B cell (primary cell): ENCODE data around the gene LIPM. TPM values are rescaled to one million over a fixed set of nuclear protein-coding genes. Genes with fewer than 3 reads are reported as not detected.

Experiments used
- ATAC-seq: fragments of 200-7000 bp; cut with Tn5 transposase; one replicate; pipeline ENCODE4 v1.10.0; 2021; ENCODE audit warnings: low read depth, mild to moderate bottlenecking, moderate number of reproducible peaks, moderate library complexity
- CTCF ChIA-PET: fragments of 350-600 bp; sonication (Branson Sonifier 250); formaldehyde crosslinking; loops from one replicate; lab custom pipeline; 2021; ENCODE audit warnings: antibody characterized with exemption, inconsistent platforms; lab: Charles Lee
- POLR2A ChIA-PET: fragments of 350-600 bp; sonication (Branson Sonifier 250); formaldehyde crosslinking; loops from one replicate; lab custom pipeline; 2021; ENCODE audit warnings: antibody characterized with exemption; lab: Charles Lee
- DNase-seq: peaks from one replicate; pipeline ENCODE4 v3.0.0; 2013
- H2AFZ ChIP-seq: 2 replicates; pipeline ENCODE4 v1.6.1; 2012; ENCODE audit warnings: mild to moderate bottlenecking, low read depth, low read length; ENCODE audit not compliant: insufficient read depth, poor library complexity, severe bottlenecking
- H3K27ac ChIP-seq, 2 donors: 1 replicate in 1 of 2; 2 replicates in 1 of 2; pipeline ENCODE4 v1.5.1; 2012 to 2013; ENCODE audit warnings: low read length in 2 of 2, mild to moderate bottlenecking in 2 of 2, moderate library complexity in 1 of 2
- H3K27me3 ChIP-seq, 4 experiments: fragments of 200-600 bp in 1 of 4; sonication (generic) in 1 of 4; replicated peaks in 1 of 4; 1 replicate in 2 of 4; 2 replicates in 2 of 4; pipeline versions ENCODE4 v1.6.1 to v1.7.0; 2013 to 2016; ENCODE audit warnings: low read length in 3 of 4, mild to moderate bottlenecking in 2 of 4, mixed read lengths in 1 of 4, moderate library complexity in 1 of 4; ENCODE audit not compliant: insufficient read depth in 4 of 4, control insufficient read depth in 3 of 4; ENCODE audit errors: control extremely low read depth in 1 of 4
- H3K36me3 ChIP-seq, 2 experiments: replicated peaks in 1 of 2; 1 replicate in 1 of 2; 2 replicates in 1 of 2; pipeline versions ENCODE4 v1.6.1 to v1.7.1; 2013; ENCODE audit warnings: low read length in 1 of 2; ENCODE audit not compliant: insufficient read depth in 2 of 2, control insufficient read depth in 1 of 2; ENCODE audit errors: control extremely low read depth in 1 of 2, extremely low read depth in 1 of 2
- H3K4me1 ChIP-seq, 2 donors: fragments of 200-600 bp in 1 of 2; sonication (generic) in 1 of 2; 1 replicate in 1 of 2; 2 replicates in 1 of 2; pipeline versions ENCODE4 v1.5.1 to v1.6.1; 2013 to 2017; ENCODE audit warnings: low read length in 2 of 2; ENCODE audit not compliant: control insufficient read depth in 2 of 2, insufficient read depth in 2 of 2
- H3K4me2 ChIP-seq: replicated peaks from 2 replicates; pipeline ENCODE3; 2012; ENCODE audit warnings: mild to moderate bottlenecking, low read depth, low read length; ENCODE audit not compliant: poor library complexity, severe bottlenecking
- H3K4me3 ChIP-seq, 5 experiments: fragments of 200-600 bp in 1 of 5; sonication (generic) in 1 of 5; 1 replicate in 3 of 5; 2 replicates in 2 of 5; pipeline versions ENCODE4 v1.5.1 to v1.7.0; 2011 to 2016; ENCODE audit warnings: low read length in 4 of 5, mild to moderate bottlenecking in 4 of 5, low read depth in 2 of 5, control low read depth in 1 of 5, moderate library complexity in 1 of 5; ENCODE audit not compliant: insufficient read depth in 1 of 5; ENCODE audit errors: control extremely low read depth in 1 of 5, extremely low read depth in 1 of 5
- H3K79me2 ChIP-seq: fragments of 200-600 bp; sonication (generic); one replicate; pipeline ENCODE4 v1.6.0; 2016; ENCODE audit warnings: low read length; ENCODE audit not compliant: control insufficient read depth, insufficient read depth
- H3K9ac ChIP-seq: fragments of 200-600 bp; sonication (generic); 2 replicates; pipeline ENCODE4 v1.6.1; 2017; ENCODE audit warnings: mild to moderate bottlenecking, low read length, moderate library complexity
- H3K9me3 ChIP-seq, 3 donors: one replicate each; pipeline versions ENCODE4 v1.6.1 to v1.7.1; 2013; ENCODE audit warnings: low read length in 2 of 3; ENCODE audit not compliant: control insufficient read depth in 2 of 3, insufficient read depth in 1 of 3; ENCODE audit errors: control extremely low read depth in 1 of 3
- H4K20me1 ChIP-seq: 2 replicates; pipeline ENCODE4 v1.6.0; 2012; ENCODE audit warnings: mild to moderate bottlenecking, low read length; ENCODE audit not compliant: insufficient read depth, control insufficient read depth, poor library complexity, severe bottlenecking
- H3K27ac Mint-ChIP-seq: one replicate; pipeline ENCODE4 v1.8.0; 2021; ENCODE audit warnings: mixed read lengths
- H3K27me3 Mint-ChIP-seq: one replicate; pipeline ENCODE4 v1.8.0; 2021; ENCODE audit warnings: mixed read lengths
- H3K4me1 Mint-ChIP-seq: one replicate; pipeline ENCODE4 v1.8.0; 2021; ENCODE audit warnings: mixed read lengths
- H3K4me3 Mint-ChIP-seq: one replicate; pipeline ENCODE4 v1.8.0; 2021; ENCODE audit warnings: mixed read lengths
- H3K9me3 Mint-ChIP-seq: one replicate; pipeline ENCODE4 v1.8.0; 2022; ENCODE audit warnings: mixed read lengths; ENCODE audit not compliant: insufficient read depth
- EZH2 ChIP-seq: IDR thresholded peaks from 2 replicates; pipeline ENCODE4 v1.6.1; 2012; ENCODE audit warnings: borderline replicate concordance, low read depth, mild to moderate bottlenecking, moderate library complexity, low read length; ENCODE audit not compliant: insufficient read depth, poor library complexity, severe bottlenecking
- WGBS: methylation state at CpG from one replicate; pipeline ENCODE4 v1.1.5; 2013; ENCODE audit warnings: missing lambda C conversion rate; ENCODE audit not compliant: insufficient coverage; 5-methylcytosine and 5-hydroxymethylcytosine counted together
- intact Hi-C: fragments of 100-400 bp; cut with micrococcal nuclease; formaldehyde crosslinking; loops from one replicate; pipeline ENCODE4 v1.10.0; 2022
- polyA plus RNA-seq: library from polyadenylated mRNA; depleted of rRNA; stranded (reverse); fragments of >200 nt; gene quantifications from 2 replicates; pipeline ENCODE4 v1.2.3, GENCODE V29; 2012
- total RNA-seq, 2 donors: library from RNA; stranded (reverse); fragments of 120-200 nt in 1 of 2; gene quantifications; 1 replicate in 1 of 2; 2 replicates in 1 of 2; pipeline versions ENCODE4 v1.2.3 to v1.2.4, GENCODE V29; 2013 to 2022
- TF ChIP-seq, protein P1 (sequence below): fragments of 200-600 bp; IDR thresholded peaks from one replicate; pipeline ENCODE4 v1.8.0; 2022; ENCODE audit warnings: antibody characterized with exemption, mild to moderate bottlenecking

The LIPM gene
- total and polyA plus RNA-seq, 2 donors (not counting 1 experiment from before 2014, with no cell fraction given) = not detected

GRCh38 chr10:88833723-88834122 lies 31.2 kb downstream of the LIPM start:
- H3K4me3 Mint-ChIP-seq = no peak overlapping the region
- peaks cover 6% of the 10 kb centered on the region for H3K4me1 Mint-ChIP-seq
- ATAC-seq (no peak), DNase-seq (no peak)
- TF ChIP-seq EZH2 = no peak
- TF ChIP-seq, protein P1, sequence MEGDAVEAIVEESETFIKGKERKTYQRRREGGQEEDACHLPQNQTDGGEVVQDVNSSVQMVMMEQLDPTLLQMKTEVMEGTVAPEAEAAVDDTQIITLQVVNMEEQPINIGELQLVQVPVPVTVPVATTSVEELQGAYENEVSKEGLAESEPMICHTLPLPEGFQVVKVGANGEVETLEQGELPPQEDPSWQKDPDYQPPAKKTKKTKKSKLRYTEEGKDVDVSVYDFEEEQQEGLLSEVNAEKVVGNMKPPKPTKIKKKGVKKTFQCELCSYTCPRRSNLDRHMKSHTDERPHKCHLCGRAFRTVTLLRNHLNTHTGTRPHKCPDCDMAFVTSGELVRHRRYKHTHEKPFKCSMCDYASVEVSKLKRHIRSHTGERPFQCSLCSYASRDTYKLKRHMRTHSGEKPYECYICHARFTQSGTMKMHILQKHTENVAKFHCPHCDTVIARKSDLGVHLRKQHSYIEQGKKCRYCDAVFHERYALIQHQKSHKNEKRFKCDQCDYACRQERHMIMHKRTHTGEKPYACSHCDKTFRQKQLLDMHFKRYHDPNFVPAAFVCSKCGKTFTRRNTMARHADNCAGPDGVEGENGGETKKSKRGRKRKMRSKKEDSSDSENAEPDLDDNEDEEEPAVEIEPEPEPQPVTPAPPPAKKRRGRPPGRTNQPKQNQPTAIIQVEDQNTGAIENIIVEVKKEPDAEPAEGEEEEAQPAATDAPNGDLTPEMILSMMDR = no peak
- H3K4me1 ChIP-seq = peaks cover 0 to 5% of the 10 kb centered on the region in 2 donors
- no peak overlapping the region for H3K4me3 ChIP-seq
- no peaks in the 10 kb centered on the region for H4K20me1 ChIP-seq
- H2AFZ ChIP-seq = no peak overlapping the region
- H3K9me3 Mint-ChIP-seq = no peaks in the 10 kb centered on the region
- ChIA-PET POLR2A (no interaction called here), CTCF (interaction anchor here (1.0 to 22.4 kb wide), 8 partner anchors 12 to 303 kb away, joined by 3 to 749 read pairs (median 28); partner anchors contain the start of gene STAMBPL1)
- no peak overlapping the region for H3K27ac Mint-ChIP-seq
- WGBS = 0% methylated on average over 1 of the region's 2 CpGs
- H3K36me3 ChIP-seq = no peaks in the 10 kb centered on the region
- H3K27me3 ChIP-seq = no peaks in the 10 kb centered on the region
- H3K9me3 ChIP-seq = no peaks in the 10 kb centered on the region
- intact Hi-C loops = loop anchor here (10.0 kb wide), 1 partner anchor 201 kb away; no protein-coding TSS in a partner anchor
- H3K79me2 ChIP-seq = no peaks in the 10 kb centered on the region
- no peak overlapping the region for H3K4me2 ChIP-seq
- H3K27me3 Mint-ChIP-seq = peaks cover 3% of the 10 kb centered on the region
- no peak overlapping the region for H3K27ac ChIP-seq
- H3K9ac ChIP-seq = no peak overlapping the region

- H3K4me2 ChIP-seq = no peak overlapping the region
- no peak for TF ChIP-seq EZH2
- TF ChIP-seq, protein P1 = peak; percentile 93
- no peaks in the 10 kb centered on the region for H3K9me3 ChIP-seq
- peaks cover 0 to 5% of the 10 kb centered on the region in 2 donors for H3K4me1 ChIP-seq
- Mint-ChIP-seq H3K27me3 (peaks cover 3% of the 10 kb centered on the region), H3K4me1 (peaks cover 6% of the 10 kb centered on the region), H3K9me3 (no peaks in the 10 kb centered on the region), H3K4me3 (no peak overlapping the region), H3K27ac (no peak overlapping the region)
- no peak overlapping the region for H3K27ac ChIP-seq
- intact Hi-C loops = loop anchor here (1.0 to 10.0 kb wide), 6 partner anchors 45 to 378 kb away; partner anchors contain the start of genes FAS and STAMBPL1
- POLR2A ChIA-PET = interaction anchor here (1.6 to 2.0 kb wide), 2 partner anchors 45 to 97 kb away, joined by 4 to 6 read pairs; partner anchors contain the start of gene STAMBPL1
- 2% methylated on average over 6 of the region's 10 CpGs for WGBS
- ATAC-seq = peak; percentile 97
- no peaks in the 10 kb centered on the region for H3K79me2 ChIP-seq
- H3K4me3 ChIP-seq = no peak overlapping the region
- CTCF ChIA-PET = interaction anchor here (0.7 to 22.4 kb wide), 53 partner anchors 9 to 383 kb away, joined by 3 to 749 read pairs (median 5); partner anchors contain the start of genes CH25H, FAS, RNLS and STAMBPL1
- H3K27me3 ChIP-seq = no peaks in the 10 kb centered on the region
- DNase-seq = peak; percentile 90
- no peak overlapping the region for H3K9ac ChIP-seq
- no peaks in the 10 kb centered on the region for H3K36me3 ChIP-seq
- no peak overlapping the region for H2AFZ ChIP-seq
- no peaks in the 10 kb centered on the region for H4K20me1 ChIP-seq
Measured at GRCh38 chr10:88835096-88835909, 32.8 kb downstream of the LIPM start.
